ENCODE results near the gene RASGRF2.

Gene RASGRF2

DNA sequence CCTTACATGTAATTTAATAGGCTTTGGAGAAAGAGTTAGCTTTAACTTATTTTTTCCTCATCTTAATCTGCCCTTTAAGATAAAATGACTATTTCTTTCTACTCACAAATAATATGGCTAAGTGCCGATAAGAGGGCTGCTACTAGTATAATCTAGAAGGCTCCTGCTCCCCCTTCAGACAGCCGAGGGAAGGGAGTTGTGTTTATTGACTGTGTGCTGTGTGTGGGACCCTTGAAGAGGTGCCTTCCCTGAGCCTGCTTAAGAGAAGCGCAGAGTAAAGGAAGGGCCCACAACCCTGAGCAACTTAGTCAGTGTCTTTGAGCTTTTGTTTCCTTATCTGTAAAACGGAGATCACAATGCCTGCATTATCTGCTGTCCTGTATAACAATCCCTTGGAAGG lies 244.9 kb downstream of the RASGRF2 start:
- DNase-seq (ENCODE audit: low read depth in 2 of 2): no peak

DNA sequence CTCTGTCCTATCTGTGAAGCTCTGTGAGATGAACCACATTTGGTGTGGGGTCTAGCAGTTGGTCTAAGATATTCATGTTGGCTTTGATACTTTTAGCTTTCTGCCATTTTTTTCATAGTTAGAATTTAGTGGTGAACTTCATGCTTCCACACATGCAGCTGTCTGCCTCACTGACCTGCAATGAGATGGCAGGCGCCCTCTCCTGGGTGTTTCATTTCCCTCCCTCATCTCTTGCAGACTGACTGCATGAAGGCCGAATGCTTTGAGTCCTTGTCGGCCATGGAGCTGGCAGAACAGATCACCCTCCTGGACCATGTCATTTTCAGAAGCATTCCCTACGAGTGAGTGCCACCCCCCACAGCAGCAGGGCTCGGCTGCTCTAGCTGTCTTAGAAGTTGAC lies 246.8 kb downstream of the RASGRF2 start:
- no peak for DNase-seq (ENCODE audit: low read depth in 2 of 2)

DNA sequence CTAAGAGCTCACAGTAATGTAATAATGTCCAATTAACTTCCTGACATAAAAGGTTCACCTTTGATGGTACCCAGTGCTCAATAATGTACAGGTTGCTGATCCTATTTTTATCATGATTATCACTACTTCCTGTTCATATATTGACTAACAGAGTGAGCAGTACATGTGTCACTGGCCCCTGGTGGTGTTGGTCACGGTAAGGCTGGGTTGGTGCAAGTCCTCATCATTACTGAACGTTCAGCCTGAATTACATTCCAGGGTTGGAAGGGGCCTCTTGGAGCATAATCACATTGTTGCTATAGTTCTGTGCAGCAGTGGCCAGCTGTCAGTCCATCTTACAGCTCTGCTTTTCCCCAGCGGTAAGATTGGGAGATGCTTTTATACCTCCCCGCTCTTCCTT lies 248.7 kb downstream of the RASGRF2 start:
- no peak for DNase-seq (ENCODE audit: low read depth in 2 of 2)

DNA sequence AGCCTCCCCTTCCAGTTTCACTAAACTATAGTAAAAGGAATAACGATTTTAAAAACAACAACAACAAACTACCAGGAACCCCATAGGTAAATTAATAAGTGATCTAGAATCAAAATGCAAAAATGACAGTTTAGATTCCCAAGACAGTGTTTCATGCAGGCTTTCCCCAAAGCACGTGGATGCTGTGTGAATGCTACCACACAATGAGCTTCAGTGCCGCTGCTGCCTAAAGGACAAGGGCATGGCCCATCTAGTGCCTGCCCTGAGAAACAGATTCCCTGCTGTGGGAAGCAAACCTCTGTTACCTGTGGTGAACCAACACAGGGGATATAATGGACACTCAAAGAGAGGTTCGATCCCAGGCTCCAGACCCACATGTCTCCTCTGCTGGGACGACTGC lies 249.2 kb downstream of the RASGRF2 start:
- DNase-seq (ENCODE audit: low read depth in 2 of 2): no peak

DNA sequence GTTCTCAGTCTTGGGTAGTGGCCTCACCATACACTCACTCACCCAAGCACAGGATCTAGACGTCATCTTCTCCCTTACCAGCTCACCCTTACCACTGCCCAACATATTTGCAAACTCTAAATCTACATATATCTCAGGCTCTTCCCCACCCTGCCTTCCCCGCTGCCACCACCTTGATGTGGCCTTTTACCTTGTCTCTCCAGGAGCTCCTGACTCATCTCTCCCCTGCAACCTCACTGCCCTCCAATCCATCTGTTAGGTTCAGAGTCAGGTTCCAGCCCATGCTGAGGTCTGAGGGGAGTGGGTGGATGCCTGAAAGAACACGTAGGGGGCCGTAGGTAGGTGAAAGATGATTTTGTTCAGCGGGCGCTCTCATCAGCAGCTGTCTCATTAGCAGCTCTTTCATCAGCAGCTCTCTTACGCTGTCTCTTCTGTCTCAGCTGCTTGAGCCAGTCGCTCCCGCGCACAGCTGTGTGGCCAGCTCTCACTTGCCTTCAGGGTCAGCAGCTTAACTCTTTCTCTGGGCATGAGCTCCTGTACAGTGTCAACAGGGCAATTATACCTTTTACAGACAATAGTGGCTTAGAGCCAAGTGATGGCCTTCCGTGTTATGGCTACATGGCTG lies 249.8 kb downstream of the RASGRF2 start:
- DNase-seq (ENCODE audit: low read depth in 2 of 2): no peak

DNA sequence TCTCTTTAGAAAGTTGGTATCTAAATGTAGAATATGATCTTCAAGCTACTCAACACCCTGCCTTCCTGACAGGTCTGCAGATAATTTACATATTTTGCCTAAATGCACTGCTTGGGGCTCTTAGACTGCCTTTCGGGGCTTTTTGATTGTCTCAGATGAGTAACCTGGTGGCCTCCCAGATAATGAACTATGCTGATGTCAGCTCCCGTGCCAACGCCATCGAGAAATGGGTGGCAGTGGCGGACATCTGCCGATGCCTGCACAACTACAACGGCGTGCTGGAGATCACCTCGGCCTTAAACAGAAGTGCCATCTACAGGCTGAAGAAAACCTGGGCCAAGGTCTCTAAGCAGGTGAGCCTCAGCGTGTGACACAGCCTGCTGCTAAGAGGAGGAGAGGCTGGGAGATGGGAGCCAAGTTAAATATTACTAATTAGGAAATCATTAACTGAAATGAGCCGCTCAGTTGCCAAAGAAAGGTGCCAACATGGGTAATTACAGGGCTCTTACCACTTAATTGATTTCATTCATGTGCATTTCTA lies 252.1 kb downstream of the RASGRF2 start:
- no peak for DNase-seq (ENCODE audit: low read depth in 2 of 2)

DNA sequence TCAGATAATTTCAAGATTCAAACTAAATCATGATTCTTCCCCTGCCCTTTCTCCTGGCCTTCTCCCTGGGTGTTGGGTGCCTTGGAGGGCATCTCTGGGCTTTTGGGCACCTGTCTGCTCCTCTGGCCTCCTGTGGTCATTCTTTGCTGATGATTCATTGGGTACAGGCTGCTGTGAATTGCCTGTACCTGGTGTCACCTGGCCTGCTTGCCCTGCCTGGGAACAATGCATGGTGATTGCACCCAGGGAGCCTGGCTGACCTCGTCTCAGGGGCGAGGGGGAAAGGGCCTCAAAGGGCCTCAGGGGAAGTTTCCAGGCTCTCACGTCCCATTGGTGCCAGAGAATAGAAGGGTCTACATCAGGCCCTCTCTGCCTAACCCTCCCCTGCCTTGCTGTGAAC lies 252.9 kb downstream of the RASGRF2 start:
- DNase-seq (ENCODE audit: low read depth in 2 of 2): no peak

DNA sequence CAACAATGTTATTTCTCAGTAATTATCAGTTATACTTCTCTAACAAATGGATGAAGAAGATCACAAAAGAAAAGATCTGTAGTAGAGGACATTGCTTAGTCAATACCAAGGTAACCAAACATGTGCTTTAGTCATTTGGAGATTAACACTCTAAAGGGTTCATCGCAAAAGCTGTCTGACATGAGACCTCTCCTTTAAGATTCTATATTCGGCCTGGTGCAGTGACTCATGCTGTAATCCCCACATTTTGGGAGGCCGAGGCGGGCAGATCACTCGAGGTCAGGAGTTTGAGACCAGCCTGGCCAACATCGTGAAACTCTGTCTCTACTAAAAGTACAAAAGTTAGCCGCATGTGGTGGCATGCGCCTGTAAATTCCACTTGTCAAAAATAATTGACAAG lies 254.7 kb downstream of the RASGRF2 start:
- DNase-seq (ENCODE audit: low read depth in 2 of 2): no peak

DNA sequence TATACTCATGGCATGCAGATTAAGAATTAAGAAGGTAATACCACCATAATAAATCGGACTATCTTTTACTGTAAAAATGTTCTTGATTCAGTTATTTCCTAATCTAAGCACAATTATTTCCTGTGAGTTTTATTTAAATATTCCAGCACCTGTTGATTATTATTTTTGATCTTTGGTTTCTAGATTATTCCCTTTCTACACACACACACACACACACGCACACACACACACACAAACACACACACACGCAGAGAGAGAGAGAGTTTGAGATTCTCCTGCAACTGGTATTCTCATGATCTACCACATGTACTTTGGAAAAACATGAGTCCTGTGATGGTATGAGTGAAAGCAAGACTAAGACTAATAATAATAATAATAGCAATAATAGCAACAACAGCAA lies 256.0 kb downstream of the RASGRF2 start:
- DNase-seq (ENCODE audit: low read depth in 2 of 2): no peak

DNA sequence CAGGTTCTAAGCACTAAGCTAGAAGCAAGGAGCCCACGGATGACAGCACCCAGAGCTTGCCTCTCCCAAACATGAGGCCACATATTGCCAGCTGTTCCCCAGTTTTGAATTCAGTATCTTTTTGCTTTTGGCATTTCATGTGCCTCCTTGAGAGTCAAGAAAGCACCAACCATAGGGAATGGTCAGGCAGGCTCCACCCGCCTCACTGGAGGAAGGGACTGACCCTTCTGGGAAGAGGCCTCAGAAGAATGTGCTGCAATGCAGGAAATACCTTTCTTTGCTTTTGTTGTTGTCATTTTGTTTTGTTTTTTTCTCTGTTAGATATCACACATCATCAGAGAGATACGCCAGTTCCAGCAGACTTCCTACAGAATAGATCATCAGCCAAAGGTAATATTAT lies 259.2 kb downstream of the RASGRF2 start:
- DNase-seq (ENCODE audit: low read depth in 2 of 2): no peak

DNA sequence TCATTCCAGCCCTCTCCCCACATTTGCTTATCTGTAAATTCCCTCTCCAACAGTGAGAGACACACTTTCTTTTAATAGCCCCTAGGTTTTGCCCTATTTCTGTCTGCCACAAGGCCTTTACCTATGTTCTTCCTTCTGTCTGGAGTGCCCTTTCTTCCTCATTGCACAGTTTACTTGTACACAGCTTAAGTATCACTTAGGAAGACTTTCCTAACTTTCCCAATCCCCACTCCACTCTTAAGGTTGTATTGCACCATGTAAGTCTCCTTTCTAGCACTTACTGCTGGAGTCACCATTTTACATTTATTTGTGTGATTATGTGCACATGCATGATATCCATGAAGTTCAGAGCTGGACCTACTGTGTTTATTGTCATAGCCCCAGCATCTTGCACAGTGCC lies 262.1 kb downstream of the RASGRF2 start:
- no peak for DNase-seq (ENCODE audit: low read depth in 2 of 2)

DNA sequence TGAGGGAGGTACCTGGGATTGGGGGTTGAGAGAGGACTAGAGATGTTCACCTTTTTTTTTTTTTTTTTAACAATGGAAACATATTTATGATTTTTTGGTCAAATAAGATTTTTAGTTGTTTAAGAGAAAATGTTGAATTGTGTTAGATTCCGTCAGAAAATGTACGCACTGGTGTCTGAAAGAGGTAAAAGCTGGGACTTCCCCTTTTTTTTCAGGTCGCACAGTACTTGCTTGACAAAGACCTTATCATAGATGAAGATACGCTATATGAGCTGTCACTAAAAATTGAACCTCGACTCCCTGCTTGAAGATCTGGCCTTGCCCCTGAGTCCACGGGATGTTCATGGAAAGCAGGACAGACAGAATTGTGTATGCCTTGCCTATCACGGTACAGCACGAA lies 265.3 kb downstream of the RASGRF2 start:
- DNase-seq (ENCODE audit: low read depth in 2 of 2): no peak

DNA sequence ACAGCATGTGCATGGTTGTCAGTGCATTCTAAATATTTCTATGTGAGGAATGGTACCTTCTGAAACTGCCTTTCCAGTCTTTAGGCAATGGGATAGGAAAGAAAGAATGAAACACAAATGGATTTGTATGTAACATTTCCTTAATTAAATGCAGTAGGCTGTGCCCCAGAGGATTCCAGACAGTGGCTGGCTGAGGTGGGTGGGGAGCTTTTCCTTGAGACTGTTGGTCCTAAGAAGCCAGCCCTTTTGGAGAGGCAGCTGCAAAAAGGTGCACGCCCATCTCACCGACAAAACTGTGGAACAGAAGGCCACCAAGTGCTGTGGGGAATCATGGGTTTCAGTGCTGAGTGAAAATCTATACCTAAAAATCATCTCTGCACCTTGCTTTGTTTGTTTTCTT lies 266.1 kb downstream of the RASGRF2 start:
- no peak for DNase-seq (ENCODE audit: low read depth in 2 of 2)

DNA sequence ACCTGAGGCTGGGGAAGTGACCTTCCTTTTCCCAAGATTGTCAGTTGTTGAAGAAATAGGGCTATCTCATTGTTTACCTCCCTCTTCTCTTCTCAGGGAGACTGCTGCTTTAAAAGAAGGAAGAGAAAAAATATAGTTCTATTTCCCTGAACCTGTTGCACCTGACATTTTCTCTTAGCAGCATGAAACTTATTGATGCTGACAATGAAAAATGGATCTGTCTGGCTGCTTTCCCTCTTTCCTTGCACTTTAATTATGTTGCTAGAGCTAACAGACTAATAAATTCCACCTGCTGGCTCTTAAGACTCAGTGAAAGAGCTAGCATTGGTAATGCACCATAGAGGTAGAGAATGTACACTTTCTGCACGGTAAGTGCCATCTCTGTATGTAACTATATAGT lies 266.8 kb downstream of the RASGRF2 start:
- no peak for DNase-seq (ENCODE audit: low read depth in 2 of 2)

DNA sequence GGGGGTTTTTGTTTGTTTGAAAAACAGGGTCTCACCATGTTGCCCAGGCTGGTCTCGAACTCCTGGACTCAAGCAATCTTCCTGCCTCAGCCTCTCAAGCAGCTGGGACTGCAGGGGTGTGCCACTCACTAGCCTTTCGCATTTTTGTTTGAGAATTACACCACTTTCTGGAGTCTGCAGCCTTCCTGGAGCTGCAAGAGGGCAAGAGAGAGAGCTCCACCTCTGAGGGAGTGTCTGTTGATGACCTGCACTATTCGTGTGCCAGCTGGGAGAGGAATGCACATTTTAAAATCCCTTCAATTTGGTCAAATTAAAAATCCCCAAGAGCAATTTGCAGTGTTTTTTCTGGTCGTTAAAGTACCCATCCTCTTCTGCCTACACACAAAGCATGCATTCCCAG lies 267.9 kb downstream of the RASGRF2 start:
- DNase-seq (ENCODE audit: low read depth in 2 of 2): no peak

DNA sequence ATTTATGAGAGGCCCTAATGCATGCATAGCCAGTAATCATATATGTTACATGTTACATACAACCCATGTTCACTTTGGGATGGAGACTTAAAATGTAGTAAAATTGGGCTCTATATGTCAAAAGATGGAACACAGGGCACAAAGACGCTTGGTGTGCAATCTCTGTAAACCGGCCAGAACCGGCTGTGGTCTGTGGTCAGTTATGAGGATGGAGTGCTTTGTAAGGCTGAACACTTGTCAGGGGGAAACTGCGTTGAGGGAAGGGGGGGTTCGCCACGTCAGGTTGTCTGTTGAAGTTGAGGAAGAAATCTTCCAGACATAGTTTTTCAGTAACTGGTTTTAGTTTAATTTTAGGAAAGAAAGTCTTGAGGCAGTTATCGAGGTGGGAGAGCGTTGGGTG lies 270.3 kb downstream of the RASGRF2 start:
- no peak for DNase-seq (ENCODE audit: low read depth in 2 of 2)

DNA sequence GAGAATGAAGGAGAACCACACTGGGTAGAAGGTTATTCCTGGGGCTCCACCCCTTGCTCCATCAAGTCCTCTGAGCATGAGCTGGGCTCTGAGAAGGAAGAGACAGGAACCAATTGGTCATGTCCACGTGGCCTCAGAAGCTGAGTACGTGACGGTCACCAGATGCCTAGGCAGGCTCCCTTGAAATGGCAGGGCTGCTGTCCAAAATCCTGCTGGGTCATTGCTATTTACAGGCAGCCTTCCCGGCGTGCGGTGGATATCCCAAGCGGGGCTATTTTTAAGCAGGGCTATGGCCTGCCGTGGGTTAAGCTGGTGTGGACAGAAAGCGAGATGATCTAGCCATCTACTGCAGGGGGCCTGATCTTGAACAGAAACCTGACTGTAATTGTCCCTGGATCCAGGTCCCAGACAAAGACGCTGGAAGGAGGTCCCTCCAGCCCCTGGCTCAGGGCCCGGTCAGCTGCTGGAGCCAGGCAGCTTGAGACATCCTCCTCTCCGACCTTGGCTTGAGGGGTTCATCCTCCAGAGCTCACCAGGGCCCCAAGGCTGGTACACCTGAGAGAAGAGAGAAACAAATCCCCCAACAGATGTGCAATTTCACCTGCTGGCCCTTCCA lies 272.4 kb downstream of the RASGRF2 start:
- no peak for DNase-seq (ENCODE audit: low read depth in 2 of 2)

DNA sequence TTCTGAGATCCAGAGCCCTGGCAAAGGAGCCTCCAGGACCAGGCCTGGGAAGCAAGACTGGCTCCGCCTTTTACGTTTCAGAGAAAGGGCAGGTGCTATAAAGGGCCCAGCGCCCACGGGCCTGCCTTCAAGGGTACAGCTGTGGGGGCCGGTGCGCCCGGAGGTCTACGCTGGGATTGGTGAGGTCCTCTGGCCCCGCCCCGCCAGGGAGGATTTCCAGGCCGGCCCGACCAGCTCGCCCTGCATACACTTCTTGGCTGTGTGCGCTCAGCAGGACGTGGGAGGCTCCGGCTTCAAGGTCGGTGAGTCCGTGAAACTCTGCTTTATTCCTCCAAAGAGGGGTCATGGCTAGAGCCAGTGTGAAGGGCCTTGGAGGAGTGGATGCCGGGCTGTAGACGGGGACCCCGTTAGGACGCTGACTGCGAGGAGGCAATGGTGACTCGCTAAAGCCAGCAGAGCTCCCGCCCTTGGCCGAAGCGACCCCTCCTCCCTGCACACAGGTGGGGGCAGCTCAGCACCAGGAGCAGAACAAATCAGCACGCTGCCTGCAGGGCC lies 273.0 kb downstream of the RASGRF2 start, which contains the start of gene CKMT2:
Gene CKMT2 (plus strand): TSS at position 243 of the 555 bp plus-strand sequence. CDS start 17,811 bp downstream, outside the sequence.
- no peak for DNase-seq (ENCODE audit: low read depth in 2 of 2)

DNA sequence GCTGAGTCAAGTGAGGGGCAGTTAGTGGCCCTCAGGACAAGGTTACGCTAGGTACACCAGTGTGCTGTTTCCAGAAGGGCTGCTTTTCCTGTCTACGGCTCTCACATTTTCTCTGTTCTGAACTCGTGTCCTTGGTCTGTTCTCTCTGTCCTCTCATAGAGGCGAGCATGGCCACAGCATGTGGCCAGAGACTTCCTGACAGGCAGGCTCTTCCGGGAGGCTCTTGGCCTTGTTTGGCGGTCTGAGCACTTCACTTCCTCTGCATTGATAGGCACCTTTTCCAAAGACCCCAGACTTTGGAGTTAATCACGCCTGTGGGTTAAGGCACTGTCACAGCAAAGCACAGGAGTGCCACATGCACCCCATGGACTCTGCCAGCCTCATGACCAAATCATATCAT lies 274.1 kb downstream of the RASGRF2 start:
- DNase-seq (ENCODE audit: low read depth in 2 of 2): no peak

DNA sequence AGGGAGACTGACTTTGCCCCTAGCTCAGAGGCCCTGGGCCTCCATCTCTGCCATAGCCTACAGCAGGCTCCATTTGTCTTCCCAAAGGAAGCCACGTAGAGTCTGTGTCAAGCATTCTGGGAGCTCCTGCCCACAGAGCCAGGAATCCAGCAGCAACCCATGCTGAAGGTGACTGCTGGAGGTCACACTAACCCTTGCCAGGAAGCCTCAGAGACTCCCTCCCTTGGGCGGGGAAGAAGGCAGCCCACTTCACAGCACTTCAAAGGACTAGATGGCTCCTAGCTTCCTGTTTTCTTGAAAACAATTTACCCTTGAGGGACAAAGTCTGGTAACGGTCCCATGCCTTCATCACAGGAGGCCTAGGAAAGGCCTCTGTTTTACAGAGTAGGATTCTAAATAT lies 274.6 kb downstream of the RASGRF2 start:
- no peak for DNase-seq (ENCODE audit: low read depth in 2 of 2)

DNA sequence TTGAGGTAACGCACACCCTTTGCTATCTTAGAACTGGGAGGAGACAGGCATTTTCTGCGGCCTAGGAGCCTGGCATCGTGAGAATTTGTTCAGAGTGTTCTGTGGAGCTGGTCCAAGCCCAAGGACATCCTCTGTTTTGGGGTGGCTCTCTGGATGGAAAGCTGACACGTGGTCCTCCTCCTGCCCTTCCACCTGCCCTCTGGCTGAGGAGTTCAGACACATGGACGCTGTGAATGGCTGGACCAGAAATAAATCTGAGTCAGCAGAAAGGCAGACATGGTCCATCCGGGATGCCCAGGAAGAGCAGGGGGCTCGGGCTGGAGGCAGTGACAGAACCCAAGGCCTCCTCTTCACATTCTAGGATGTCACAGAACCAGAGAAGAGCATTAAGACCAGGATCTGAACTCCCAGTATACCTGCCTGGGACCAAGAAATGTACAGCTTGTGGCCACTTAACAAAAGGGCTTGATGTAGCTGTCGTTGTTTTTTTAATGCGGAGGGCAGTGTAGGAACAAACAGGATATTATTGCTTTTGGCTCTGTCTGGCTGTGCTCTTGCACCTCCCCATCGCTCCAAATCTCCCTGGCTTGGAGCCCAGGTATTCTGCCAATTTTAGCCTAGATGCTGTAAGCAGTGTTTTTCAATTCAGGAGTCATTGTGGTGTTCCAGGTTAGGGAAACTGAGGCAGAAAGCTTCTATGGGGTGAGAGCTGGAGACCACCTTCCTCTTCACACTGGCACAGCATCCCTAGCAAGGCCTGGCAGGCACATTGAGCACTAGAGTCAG lies 275.3 kb downstream of the RASGRF2 start:
- no peak for DNase-seq (ENCODE audit: low read depth in 2 of 2)

DNA sequence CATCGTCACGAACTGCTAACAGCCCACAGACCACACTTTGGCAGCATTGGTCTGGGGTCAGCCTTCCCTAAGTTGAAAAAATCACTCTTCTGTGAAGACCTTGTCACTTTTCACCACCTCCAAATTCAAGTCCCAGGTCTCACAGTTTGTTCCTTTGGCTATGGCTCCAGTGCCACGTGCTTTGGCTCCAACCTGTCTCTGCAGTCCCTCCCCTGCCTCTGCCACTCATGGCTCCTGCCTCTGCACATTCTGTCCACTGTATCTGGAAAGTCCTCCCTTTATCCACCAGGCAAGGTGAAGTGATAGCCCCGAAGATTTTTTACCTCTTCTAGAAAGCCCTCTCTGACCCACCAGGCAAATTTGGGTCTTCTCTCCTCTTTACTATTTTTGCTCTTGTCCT lies 278.3 kb downstream of the RASGRF2 start:
- DNase-seq (ENCODE audit: low read depth in 2 of 2): no peak

DNA sequence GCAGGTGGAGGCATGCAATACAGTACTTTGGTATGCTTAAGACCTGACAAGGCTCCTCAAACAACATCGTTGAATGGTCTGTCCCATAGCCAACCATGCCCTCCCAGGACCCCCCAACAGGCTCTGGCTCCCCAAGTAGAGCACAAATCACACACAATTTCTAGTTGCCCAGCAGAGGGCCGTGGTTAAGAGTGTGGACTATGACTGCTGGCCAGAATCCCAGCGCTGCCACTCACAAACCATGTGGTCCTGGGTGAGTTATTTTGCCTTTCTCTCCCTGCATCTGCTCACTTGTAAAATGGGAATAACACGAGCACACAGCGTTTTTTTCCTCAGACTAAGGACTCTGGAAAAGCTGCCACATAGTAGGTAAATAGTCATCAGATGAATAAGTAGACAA lies 279.4 kb downstream of the RASGRF2 start:
- no peak for DNase-seq (ENCODE audit: low read depth in 2 of 2)

Measured in fibroblast of skin of left quadriceps (primary cell).